ENCODE data around the gene ITFG1.
"Not testable (repeated sequence)": the region's sequence is repeated elsewhere in the genome, so short reads cannot be mapped to it uniquely, and the experiment has no call there.

The ITFG1 gene

DNA sequence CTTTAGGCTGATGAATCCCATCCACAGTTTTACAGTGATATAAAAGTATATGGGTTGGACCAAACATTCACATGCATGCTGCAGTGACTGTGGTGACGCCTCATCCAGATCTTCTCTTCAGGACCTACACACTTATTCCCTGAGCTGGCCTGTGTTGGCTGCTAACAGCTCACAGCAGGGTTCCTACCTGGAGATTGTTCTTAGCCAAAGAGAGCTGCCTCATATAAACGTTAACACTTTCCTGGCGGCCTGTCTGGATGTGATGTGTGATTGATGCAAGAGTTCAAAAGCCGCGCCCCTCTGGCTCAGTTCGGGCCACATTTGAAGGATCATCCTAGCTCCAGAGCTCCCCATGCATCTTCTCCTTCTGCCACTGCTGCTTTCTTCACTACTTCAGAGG is 224.1 kb downstream of the ITFG1 start:
- DNase-seq (ENCODE audit: low spot score): no peak

DNA sequence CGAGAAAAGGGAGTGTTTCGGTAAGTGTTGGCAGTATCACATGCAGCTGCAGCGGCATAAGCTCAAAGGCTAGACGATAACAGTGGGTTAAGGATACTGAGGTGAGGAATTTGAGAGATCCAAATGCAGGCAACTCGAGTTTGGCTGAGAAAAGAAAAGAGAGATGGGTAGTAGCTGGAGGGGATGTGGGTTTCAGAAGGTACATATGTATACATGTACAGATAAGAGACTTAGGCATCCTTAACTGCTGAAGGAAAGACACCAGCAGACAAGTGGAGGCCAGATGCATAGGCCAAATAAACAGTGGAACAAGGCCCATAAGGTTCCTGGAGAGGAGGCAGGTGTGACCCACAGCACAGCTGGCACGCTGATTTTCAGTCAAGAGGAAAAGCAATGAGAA is 230.6 kb downstream of the ITFG1 start:
- DNase-seq (ENCODE audit: low spot score): no peak

DNA sequence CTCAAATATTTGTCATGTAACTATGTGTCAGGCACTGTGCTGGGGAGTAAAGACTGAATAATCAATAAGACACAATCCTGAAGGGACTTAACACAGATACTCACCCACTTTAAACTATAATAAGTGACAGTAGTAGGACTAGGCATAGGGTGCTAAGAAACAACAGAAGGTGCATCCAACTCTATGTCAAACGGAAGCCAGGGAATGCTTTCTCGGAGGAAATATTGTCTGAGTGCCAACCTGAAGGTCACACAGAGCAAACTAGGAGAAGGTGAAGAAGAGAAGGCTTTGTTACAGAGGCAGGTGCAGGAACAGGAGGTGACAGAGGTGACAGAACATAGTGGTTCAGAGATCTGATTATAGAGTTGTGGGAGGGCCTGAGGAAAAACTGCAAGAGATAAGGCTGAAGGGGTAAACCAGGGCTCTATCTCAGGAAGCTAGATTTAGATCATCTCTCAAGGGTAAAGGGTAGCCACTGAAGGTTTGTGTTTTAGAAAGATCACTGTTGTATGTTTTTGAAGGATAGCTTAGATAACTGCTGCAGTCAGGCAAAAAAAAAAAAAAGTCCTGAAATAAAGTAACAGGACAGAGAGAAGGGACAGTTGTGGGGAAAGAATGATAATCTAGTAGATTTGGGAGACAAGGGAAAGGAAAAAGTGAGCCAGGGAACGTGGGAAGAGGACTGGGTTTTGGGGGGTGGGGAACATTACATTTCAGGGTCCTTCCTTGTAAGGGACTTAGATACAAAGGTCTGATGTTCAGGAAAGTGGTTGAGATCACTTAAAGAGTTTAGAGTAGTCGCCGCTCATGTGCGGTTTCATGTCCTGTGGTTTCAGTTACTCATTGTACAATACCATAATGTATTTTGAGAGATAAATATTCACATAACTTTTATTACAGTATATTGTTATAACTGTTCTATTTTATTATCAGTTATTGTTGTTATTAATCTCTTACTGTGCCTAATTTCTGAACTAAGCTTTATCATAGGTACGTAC is 231.5 kb downstream of the ITFG1 start:
- DNase-seq (ENCODE audit: low spot score): no peak

DNA sequence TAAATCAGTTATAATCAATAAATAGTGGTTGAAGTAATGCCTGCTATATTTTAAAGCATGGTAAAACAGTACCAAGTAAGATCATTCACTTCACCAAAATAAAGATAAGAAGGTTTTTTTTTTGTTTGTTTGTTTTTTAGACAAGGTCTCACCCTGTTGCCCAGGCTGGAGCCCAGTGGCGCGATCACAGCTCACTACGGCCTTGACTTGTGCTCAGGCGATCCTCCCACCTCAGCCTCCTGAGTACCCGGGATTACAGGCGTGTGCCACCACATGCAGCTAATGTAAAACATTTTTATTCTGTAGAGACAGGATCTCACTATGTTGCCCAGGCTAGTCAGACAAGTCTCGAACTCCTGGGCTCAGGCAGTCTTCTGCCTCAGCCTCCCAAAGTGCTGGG is 232.6 kb downstream of the ITFG1 start:
- DNase-seq (ENCODE audit: low spot score): no peak

DNA sequence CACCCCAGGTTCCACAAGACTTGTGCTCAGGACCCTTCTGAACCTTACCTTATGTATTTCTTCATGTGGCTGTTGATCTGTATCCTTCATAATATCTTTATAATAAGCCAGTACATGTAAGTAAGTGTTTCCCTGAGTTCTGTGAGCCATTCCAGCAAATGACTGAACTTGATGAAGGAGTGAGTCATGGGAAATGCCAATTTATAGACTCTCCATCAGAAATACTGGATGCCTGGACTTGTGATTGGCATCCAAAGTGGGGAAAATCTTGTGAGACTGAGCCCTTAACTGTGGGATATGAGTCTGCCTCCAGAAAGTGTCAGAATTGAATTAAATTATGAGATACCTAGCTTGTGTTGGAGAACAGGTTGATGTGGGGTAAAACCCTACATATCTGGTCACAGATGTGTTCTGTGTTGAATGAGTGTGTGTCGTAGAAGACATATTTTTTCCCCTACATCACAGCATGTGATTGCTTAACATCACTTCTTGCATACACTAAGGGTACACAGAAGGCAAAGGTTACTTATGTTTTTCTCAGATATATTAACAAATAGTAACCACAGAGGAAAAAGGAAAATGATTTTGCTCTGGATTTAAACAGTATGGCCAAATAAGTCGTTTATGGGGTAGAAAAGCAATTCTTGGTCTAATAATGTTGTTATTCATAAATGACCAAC is 247.0 kb downstream of the ITFG1 start:
- DNase-seq (ENCODE audit: low spot score): no peak

DNA sequence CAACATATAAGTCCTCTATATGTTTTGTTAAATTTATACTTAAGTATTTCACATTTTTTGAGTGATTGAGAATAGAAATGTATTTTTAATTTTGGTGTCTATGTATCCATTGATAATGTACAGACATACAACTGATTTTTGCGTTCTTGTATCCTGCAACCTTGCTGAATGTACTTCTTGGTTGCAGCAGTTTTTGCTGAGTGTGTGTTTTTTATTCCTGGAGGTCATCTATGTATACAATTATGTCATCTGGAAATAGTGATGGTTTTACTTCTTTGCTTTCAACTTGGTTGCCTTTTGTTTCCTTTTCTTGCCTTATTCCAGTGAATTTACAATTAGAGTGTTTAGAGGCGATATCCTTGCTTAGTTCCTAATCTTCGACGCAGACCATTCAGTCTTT is 249.6 kb downstream of the ITFG1 start:
- no peak for DNase-seq (ENCODE audit: low spot score)

DNA sequence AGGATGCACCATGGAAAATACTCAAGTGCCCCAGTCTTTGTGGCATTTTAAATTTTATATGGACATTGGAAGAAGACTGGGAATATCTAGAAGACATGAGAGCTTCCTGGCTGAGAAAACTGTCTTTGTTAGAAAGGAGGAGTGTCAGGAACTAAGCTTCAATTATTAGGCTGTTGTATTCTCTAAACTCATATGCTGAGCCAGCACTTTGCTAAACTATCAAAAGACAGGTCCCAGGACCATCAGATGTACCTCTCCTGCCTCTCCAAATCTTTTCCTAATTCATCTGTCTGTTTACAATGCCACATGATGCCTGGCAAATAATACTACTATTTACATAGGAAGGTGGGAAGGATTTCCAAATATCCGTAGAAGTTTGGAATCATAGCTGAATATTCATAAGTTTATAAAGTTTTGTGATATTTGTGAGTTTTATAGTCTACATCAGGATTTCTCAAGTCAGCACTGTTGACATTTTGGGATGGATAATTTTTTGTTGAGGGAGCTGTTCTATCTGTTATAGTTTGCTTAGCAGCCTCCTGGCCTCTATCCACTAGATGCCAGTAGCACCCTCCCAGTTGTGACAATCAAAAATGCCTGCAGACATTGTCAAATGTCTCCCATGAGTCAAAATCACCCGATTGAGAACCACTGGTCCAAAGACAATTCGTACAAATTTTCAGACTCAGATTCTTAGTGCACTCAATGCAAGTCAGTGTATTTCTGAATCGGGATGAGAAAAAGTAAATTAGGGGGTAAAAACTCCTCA is 255.9 kb downstream of the ITFG1 start:
- DNase-seq (ENCODE audit: low spot score): peak; percentile 31

DNA sequence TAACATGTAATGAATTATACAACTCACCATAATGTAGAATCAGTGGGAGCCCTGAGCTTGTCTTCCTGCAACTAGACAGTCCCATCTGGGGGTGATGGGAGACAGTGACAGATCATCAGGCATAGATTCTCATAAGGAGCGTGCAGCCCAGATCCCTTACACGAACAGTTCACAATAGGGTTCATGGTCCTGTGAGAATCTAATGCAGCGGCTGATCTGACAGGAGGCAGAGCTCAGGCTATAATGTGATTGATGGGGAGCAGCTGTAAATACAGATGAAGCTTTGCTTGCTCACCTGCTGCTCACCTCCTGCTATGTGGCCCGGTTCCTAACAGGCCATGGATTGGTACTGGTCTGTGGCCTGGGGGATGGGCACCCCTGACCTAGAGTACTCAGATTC is 257.4 kb downstream of the ITFG1 start:
- DNase-seq (ENCODE audit: low spot score): not testable (repeated sequence)

DNA sequence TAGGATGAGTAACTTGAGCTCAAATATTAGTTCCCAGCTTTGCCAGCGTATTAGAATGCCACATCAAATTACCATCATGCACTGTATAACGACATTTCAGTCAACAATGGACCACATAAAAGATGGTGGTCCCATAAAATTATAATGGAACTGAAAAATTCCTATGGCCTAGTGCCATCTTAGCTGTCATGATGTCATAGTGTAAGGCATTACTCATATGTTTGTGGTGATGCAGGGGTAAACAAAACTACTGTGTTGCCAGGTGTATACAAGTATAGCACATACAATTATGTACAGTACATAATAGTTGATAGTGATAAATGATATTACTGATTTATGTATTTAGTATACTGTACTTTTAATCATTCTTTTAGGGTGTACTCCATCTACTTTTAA is 262.7 kb downstream of the ITFG1 start:
- DNase-seq (ENCODE audit: low spot score): no peak

DNA sequence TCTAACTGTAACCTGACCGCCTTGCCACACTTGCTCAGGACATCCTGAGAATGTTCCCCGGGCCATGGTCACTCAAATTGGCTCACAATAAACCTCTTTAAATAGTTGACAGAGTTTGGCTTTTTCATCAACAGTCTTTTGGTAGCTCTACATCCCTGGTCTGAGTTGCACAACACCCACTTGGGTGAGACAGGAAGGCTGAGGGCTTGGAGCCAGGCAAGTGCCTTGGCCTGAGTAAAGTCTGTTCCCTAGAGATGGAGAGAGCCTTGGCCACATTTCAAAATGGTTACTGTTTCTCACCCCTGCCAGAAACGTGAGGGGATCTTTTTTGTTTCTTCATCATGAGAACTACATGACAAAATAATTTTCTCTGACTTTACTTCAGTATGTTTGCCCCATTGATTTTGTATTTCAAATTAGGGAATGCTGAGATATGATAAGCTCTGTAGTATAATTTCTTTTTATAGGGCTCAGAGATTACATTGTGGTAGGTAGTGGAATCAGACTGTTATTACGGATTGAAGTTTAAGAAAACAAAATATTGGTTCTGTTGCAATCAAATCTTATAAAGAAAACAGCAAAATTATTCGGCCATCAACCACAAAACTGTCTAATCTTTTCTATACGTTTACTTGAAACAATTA is 263.2 kb downstream of the ITFG1 start:
- DNase-seq (ENCODE audit: low spot score): no peak

DNA sequence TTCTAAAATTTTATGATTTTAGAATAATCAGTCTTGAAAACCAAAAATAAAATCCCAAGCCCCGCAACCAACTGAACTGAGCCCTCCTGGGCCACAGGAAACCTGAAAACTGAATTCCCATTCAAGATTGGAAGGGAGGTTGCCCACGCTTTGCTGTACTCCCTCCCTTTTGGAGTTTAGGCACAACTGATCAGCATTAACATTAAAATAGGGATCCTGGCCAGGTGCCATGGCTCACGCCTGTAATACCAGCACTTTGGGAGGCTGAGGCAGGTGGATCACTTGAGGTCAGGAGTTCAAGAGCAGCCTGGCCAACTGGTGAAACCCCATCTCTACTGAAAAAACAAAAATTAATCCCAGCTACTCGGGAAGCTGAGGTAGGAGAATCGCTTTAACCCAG is 264.4 kb downstream of the ITFG1 start:
- no peak for DNase-seq (ENCODE audit: low spot score)

DNA sequence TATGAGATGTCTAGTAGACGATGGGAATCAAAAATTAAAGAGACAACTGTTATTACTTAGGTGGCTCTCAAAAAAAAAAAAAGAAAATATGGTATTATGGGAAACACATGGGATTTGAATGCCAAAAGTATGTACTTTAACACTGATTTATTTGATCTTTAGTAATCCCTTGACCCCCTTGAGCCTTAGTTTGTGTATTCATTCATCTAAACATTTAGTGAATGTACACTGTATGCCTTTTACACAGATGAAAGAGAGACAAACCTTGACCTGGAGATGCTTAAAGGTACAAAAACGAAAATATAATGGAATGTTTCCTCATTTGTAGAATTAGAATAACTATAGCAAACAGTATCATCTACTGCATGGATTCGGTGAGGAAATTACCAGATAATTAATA is 278.5 kb downstream of the ITFG1 start:
- no peak for DNase-seq (ENCODE audit: low spot score)

DNA sequence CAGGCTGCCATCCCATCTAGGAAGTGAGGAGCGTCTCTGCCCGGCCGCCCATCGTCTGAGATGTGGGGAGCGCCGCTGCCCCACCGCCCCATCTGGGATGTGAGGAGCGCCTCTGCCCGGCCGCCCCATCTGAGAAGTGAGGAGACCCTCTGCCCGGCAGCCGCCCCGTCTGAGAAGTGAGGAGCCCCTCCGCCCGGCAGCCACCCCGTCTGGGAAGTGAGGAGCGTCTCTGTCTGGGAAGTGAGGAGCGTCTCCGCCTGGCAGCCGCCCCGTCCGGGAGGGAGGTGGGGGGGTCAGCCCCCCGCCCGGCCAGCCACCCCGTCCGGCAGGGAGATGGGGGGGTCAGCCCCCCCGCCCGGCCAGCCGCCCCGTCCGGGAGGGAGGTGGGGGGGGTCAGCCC is 279.8 kb downstream of the ITFG1 start:
- DNase-seq (ENCODE audit: low spot score): not testable (repeated sequence)

DNA sequence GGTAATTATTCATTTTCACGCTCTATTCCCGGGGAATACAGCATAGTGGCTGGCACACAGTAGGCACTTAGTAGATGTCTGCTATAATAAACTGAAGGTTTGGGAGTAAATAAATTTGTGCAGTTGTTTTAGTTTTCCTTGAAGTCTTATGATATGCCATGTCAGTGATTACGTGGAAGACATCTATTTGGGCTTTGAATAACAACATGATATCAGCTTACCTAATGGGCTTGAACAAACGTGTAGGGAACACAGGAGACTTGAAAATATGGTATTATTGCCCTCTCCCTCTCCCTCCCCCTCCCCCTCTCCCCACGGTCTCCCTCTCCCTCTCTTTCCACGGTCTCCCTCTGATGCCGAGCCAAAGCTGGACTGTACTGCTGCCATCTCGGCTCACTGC is 280.8 kb downstream of the ITFG1 start:
- DNase-seq (ENCODE audit: low spot score): no peak

DNA sequence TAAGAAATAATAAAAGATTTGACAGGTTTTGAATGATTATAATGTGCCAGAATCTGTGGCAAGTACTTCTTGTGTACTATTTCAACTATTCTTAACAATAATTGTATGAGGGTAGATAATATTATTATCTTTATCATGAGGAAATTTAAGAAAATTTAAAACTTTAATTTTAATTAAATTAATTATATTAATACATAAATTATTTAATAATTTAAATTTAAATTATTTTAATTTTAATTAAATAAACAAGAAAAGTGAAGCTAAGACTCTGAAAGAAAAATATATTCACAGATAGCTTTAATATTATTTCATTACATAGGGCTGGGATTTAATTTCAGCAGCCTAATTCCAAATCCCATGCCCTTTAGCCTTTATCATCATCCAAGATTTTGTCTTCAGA is 285.7 kb downstream of the ITFG1 start:
- no peak for DNase-seq (ENCODE audit: low spot score)

DNA sequence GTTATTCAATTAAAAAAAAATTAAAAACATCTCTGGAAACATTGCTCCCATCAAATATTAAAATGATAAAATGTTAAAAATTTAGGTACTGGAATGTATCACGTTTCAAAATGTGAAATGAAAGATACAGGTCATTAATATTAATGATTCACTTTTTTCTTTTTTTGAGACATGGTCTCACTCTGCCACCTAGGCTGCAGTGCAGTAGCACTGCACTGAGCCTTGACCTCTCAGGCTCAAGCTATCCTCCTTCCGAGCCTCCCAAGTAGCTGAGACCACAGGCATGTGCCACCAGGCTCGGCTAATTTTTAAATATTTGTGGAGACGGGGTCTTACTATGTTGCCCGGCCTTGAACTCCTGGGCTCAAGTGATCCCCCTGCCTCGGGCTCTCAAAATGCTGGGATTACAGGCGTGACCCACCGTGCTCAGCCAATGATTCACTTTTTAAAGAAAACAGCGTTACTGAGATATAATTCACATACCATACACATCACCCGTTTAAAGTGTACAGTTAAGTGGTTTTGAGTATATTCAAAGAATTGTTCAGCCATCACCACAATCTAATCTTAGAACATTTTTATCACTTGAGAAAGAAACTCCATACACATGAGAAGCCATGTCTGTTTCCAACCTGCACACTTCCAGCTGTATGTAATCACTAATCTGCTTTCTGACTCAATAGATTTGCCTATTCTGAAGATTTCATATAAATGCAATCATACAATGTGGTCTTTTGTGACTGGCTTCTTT is 298.0 kb downstream of the ITFG1 start:
- DNase-seq (ENCODE audit: low spot score): no peak

DNA sequence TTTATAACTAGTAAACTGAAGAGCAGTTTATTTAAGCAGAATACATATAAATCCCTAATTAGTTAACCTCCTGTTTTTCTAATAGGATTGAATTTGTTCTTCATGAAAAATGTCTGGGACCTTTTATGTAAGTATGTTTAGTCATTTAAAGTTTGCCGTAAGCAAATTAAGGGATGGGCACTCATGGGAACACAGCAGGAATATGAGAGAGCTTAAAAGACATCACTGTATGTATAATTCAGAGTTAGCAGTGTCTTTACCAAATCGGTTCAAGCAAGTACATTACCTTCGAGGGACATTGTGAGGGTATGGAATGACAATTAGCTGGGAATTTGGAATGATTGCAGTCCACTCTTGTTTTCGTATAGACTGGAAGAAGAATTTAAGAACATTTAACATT is 299.4 kb downstream of the ITFG1 start:
- no peak for DNase-seq (ENCODE audit: low spot score)

DNA sequence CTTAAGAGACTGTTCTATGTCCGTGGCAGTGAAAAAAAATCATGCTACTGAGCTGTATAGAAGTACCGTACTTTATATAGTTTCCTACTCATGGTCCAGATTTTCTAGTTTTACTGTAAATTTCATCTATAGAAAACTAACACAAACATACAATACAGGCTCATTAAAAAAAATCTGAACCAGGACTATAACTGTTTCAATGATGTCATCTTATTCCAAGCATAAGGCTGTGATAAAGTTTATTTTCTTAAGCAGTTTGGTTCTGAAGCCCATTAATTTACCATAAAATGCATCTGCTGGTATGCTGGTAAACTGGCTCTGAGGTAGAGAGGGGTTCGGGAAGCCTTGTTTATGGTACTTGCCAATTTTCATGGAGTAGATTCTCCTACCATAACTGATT is 300.4 kb downstream of the ITFG1 start:
- DNase-seq (ENCODE audit: low spot score): no peak

DNA sequence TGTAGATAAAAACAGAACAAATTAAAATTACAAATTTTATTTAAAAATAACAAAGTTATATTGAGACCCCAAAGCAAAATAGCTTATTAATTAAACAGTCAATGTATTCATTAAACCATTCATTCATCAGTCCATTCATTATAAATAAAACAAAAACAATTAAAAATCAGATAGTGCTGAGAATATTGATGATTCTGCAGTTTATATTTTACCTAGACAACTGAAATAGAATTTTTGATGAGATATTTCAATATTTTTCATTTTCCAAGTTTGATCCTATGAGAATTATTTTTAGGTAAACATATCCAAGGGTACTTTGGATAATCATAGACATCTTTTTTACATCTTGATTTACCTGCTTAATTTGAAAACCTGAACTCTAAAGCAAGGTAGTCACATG is 301.9 kb downstream of the ITFG1 start:
- DNase-seq (ENCODE audit: low spot score): no peak

DNA sequence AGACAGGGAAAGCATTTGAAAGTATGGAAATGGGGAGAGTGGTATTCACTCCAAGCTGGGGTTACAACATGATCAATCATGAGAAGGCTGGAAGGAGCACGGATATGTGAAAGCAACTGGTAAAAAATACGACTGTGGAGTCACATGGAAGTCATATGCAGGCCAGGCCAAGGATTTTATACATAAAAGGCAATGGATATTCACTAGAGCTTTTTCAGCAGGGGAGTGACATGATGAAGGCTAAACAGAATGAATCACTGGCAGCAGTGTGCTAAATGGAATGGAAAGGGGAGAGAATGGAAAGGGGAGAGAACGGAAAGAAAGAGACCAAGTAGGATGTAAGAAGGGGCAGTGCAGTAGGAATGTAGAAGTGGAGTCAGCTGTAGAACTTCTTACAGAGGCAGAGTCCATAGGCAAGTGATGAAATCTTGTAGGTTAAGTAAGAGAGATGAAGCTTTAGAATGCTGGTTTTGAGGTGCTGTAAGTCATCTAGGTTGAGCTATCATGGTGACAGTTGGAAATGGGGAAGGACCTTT is 304.1 kb downstream of the ITFG1 start:
- no peak for DNase-seq (ENCODE audit: low spot score)

DNA sequence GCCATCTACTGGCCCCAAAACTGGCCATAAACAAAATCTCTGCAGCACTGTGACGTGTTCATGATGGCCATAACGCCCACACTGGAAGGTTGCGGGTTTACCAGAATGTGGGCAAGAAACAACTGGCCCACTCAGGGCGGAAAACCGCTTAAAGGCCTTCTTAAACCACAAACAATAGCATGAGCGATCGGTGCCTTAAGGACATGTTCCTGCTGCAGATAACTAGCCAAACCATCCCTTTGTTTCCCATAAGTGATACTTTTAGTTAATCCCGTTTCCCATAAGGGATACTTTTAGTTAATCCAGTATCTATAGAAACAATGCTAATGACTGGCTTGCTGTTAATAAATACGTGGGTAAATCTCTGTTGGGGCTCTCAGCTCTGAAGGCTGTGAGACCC is 308.4 kb downstream of the ITFG1 start:
- not testable (repeated sequence) for DNase-seq (ENCODE audit: low spot score)
